SK-N-MC (cell line): ENCODE results near the gene PDE8A.

Source experiments
- DNase-seq: peaks from one replicate; pipeline ENCODE4 v3.0.0-alpha.2; 2011; ENCODE audit warnings: low read depth, low spot score
- H3K27ac ChIP-seq: fragments of 200-600 bp; sonication (generic); 2 replicates; pipeline ENCODE4 v1.5.1; 2016; ENCODE audit warnings: mixed run types
- H3K36me3 ChIP-seq: fragments of 200-600 bp; sonication (generic); 2 replicates; pipeline ENCODE4 v1.6.1; 2017; ENCODE audit warnings: antibody characterized with exemption, low read length, mixed read lengths; ENCODE audit not compliant: insufficient read depth
- H3K4me3 ChIP-seq: fragments of 200-600 bp; sonication (generic); 2 replicates; pipeline ENCODE4 v1.5.1; 2016
- H3K9ac ChIP-seq: fragments of 200-600 bp; sonication (generic); 2 replicates; pipeline ENCODE4 v1.8.0; 2017; ENCODE audit warnings: mixed run types, mixed read lengths; ENCODE audit not compliant: insufficient read length
- H3K9me3 ChIP-seq: fragments of 200-600 bp; sonication (generic); 2 replicates; pipeline ENCODE4 v1.6.1; 2017; ENCODE audit warnings: low read depth, mild to moderate bottlenecking, antibody characterized with exemption, low read length, moderate library complexity, mixed read lengths
- EZH2 ChIP-seq: fragments of 200-600 bp; sonication (generic); IDR thresholded peaks from one replicate; pipeline ENCODE4 v1.6.1; 2017; ENCODE audit warnings: antibody characterized with exemption
- FOXP2 ChIP-seq: optimal IDR thresholded peaks from 2 replicates; pipeline ENCODE3; 2011; ENCODE audit warnings: mild to moderate bottlenecking, moderate library complexity; ENCODE audit not compliant: insufficient read depth; ENCODE audit errors: extremely low read length, control extremely low read depth
- POLR2AphosphoS5 ChIP-seq: IDR thresholded peaks from 2 replicates; pipeline ENCODE4 v1.6.1; 2012; ENCODE audit warnings: mild to moderate bottlenecking, low read depth, low read length, borderline replicate concordance

The PDE8A gene

GRCh38 chr15:84955089-84955848 lies 26.4 kb upstream of the PDE8A start:
- Histone ChIP-seq H3K4me3 (peak overlapping the region; percentile 48; the same call in 1 of the 2 replicates), H3K9me3 (no peaks in the 10 kb centered on the region), H3K36me3 (no peaks in the 10 kb centered on the region), H3K27ac (no peak overlapping the region), H3K9ac (no peak overlapping the region)
- TF ChIP-seq POLR2AphosphoS5 (no peak), EZH2 (no peak), FOXP2 (no peak)
- DNase-seq: no peak

GRCh38 chr15:84956199-84956598 lies 25.5 kb upstream of the PDE8A start:
- H3K27ac ChIP-seq: no peak overlapping the region
- TF ChIP-seq POLR2AphosphoS5: no peak
- no peak for TF ChIP-seq EZH2
- TF ChIP-seq FOXP2: no peak

GRCh38 chr15:84960391-84961113 lies 21.1 kb upstream of the PDE8A start:
- TF ChIP-seq POLR2AphosphoS5 (no peak), EZH2 (no peak), FOXP2 (no peak)
- Histone ChIP-seq H3K27ac (no peak overlapping the region), H3K36me3 (no peaks in the 10 kb centered on the region), H3K9ac (no peak overlapping the region), H3K4me3 (no peak overlapping the region), H3K9me3 (no peaks in the 10 kb centered on the region)
- DNase-seq: no peak

More at GRCh38 chr15:84956199-84956598, 25.5 kb upstream of the PDE8A start:
- Histone ChIP-seq H3K4me3 (no peak overlapping the region), H3K9ac (no peak overlapping the region), H3K9me3 (no peaks in the 10 kb centered on the region), H3K36me3 (no peaks in the 10 kb centered on the region)
- DNase-seq: no peak

- H3K9ac ChIP-seq: no peak overlapping the region
- no peaks in the 10 kb centered on the region for H3K9me3 ChIP-seq
- no peaks in the 10 kb centered on the region for H3K36me3 ChIP-seq
- H3K27ac ChIP-seq: no peak overlapping the region
- H3K4me3 ChIP-seq: no peak overlapping the region
- DNase-seq: no peak
- TF ChIP-seq EZH2: no peak
- no peak for TF ChIP-seq FOXP2
- no peak for TF ChIP-seq POLR2AphosphoS5
Measured at GRCh38 chr15:84961114-84961452, 20.6 kb upstream of the PDE8A start.

GRCh38 chr15:84961707-84962106 lies 19.9 kb upstream of the PDE8A start:
- TF ChIP-seq EZH2 (no peak), FOXP2 (no peak), POLR2AphosphoS5 (no peak)
- H3K4me3 ChIP-seq: no peak overlapping the region

GRCh38 chr15:84962955-84963354 lies 18.7 kb upstream of the PDE8A start:
- H3K36me3 ChIP-seq: no peaks in the 10 kb centered on the region
- H3K9ac ChIP-seq: no peak overlapping the region
- DNase-seq: no peak
- H3K27ac ChIP-seq: no peak overlapping the region
- no peak for TF ChIP-seq EZH2
- no peak for TF ChIP-seq FOXP2
- no peak for TF ChIP-seq POLR2AphosphoS5
- no peak overlapping the region for H3K4me3 ChIP-seq
- H3K9me3 ChIP-seq: no peaks in the 10 kb centered on the region

More at GRCh38 chr15:84961707-84962106, 19.9 kb upstream of the PDE8A start:
- Histone ChIP-seq H3K27ac (no peak overlapping the region), H3K36me3 (no peaks in the 10 kb centered on the region), H3K9me3 (no peaks in the 10 kb centered on the region), H3K9ac (no peak overlapping the region)
- DNase-seq: no peak

- Histone ChIP-seq H3K9me3 (no peaks in the 10 kb centered on the region), H3K4me3 (no peak overlapping the region), H3K9ac (no peak overlapping the region), H3K27ac (no peak overlapping the region; the same call in 1 of the 2 replicates), H3K36me3 (no peaks in the 10 kb centered on the region)
- no peak for TF ChIP-seq FOXP2
- TF ChIP-seq EZH2: no peak
- no peak for TF ChIP-seq POLR2AphosphoS5
- no peak for DNase-seq
Measured at GRCh38 chr15:84967380-84967779, 14.3 kb upstream of the PDE8A start.

- Histone ChIP-seq H3K4me3 (no peak overlapping the region), H3K9ac (no peak overlapping the region), H3K9me3 (no peaks in the 10 kb centered on the region), H3K27ac (no peak overlapping the region), H3K36me3 (no peaks in the 10 kb centered on the region)
- TF ChIP-seq FOXP2 (no peak), POLR2AphosphoS5 (no peak)
- DNase-seq: no peak
Measured at GRCh38 chr15:84968301-84968700, 13.4 kb upstream of the PDE8A start.
